Measurements from ENCODE around the gene MTF1.
"Not testable (repeated sequence)": the region's sequence is repeated elsewhere in the genome, so short reads cannot be mapped to it uniquely, and the experiment has no call there.

DNA sequence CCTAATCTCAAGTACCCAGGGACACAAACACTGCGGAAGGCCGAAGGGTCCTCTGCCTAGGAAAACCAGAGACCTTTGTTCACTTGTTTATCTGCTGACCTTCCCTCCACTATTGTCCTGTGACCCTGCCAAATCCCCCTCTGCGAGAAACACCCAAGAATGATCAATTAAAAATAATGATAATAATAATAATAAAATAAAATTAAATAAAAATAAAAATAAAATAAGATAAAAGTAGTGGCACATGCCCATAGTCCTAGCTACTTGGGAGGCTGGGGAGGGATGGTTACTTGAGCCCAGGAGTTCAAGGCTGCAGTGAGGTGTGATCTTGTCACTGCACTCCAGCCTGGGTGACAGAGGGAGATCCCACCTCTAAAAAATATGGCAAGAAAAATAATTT lies 38.2 kb upstream of the MTF1 start:
- TF ChIP-seq, protein P1, sequence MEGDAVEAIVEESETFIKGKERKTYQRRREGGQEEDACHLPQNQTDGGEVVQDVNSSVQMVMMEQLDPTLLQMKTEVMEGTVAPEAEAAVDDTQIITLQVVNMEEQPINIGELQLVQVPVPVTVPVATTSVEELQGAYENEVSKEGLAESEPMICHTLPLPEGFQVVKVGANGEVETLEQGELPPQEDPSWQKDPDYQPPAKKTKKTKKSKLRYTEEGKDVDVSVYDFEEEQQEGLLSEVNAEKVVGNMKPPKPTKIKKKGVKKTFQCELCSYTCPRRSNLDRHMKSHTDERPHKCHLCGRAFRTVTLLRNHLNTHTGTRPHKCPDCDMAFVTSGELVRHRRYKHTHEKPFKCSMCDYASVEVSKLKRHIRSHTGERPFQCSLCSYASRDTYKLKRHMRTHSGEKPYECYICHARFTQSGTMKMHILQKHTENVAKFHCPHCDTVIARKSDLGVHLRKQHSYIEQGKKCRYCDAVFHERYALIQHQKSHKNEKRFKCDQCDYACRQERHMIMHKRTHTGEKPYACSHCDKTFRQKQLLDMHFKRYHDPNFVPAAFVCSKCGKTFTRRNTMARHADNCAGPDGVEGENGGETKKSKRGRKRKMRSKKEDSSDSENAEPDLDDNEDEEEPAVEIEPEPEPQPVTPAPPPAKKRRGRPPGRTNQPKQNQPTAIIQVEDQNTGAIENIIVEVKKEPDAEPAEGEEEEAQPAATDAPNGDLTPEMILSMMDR (IDR thresholded peaks at IDR 0.05): not testable (repeated sequence)
- TF ChIP-seq POLR2A (IDR thresholded peaks at IDR 0.05): not testable (repeated sequence)
